ENCODE results near the gene CRB2.

DNA sequence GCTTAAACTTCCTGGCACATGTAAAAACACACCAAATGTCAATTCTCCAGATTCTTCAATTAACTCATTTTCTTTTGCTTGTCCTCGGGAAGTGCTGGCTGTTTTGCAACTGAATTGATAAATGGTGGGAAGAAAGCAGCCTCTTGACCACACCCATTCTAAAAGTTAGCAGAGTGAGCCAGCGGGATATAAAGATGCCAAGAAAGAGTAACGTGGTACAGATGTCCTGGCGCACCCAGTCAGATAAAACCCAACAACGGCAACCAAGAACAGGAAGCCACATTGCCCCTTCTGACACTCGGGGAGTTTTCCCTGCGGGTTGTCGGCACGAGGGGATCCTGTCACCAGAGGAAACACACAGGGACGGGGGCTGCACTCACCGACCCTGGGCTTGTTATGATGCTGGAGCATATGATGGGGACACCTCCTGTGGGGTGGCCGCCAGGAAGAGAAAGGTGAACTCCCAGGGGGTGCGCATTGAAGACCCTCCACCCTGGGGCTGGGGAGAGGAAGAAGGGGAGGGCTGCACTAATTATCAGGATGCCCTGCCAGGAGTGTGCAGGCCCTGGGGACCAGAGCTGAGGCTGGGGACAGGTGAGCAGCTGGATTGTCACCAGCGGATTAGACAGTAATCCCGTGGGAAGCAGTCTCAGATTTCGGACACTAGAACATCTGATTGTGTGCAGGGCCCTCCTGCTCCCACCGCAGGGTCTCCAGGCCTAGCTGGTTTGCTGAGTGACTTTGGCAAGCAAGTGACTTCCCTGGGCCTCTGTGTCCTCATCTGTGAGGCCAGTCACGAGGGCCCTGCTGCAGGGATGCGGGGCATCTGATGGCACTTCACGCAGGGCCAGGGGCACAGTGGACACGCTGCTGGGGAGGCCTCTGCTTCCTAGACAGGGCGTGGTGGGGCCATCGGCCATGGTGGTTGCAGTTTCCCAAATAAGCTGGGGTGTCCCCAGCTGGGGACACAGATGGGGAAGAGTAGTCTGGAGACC lies 59.2 kb downstream of the CRB2 start:
- TF ChIP-seq, protein P1, sequence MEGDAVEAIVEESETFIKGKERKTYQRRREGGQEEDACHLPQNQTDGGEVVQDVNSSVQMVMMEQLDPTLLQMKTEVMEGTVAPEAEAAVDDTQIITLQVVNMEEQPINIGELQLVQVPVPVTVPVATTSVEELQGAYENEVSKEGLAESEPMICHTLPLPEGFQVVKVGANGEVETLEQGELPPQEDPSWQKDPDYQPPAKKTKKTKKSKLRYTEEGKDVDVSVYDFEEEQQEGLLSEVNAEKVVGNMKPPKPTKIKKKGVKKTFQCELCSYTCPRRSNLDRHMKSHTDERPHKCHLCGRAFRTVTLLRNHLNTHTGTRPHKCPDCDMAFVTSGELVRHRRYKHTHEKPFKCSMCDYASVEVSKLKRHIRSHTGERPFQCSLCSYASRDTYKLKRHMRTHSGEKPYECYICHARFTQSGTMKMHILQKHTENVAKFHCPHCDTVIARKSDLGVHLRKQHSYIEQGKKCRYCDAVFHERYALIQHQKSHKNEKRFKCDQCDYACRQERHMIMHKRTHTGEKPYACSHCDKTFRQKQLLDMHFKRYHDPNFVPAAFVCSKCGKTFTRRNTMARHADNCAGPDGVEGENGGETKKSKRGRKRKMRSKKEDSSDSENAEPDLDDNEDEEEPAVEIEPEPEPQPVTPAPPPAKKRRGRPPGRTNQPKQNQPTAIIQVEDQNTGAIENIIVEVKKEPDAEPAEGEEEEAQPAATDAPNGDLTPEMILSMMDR (IDR thresholded peaks at IDR 0.05) = no peak
- TF ChIP-seq EZH2 (IDR thresholded peaks at IDR 0.05; ENCODE audit: borderline replicate concordance, insufficient read depth, low read depth, low read length, poor library complexity, severe bottlenecking) = no peak
